ENCODE measurements around the gene EXOSC10.

DNA sequence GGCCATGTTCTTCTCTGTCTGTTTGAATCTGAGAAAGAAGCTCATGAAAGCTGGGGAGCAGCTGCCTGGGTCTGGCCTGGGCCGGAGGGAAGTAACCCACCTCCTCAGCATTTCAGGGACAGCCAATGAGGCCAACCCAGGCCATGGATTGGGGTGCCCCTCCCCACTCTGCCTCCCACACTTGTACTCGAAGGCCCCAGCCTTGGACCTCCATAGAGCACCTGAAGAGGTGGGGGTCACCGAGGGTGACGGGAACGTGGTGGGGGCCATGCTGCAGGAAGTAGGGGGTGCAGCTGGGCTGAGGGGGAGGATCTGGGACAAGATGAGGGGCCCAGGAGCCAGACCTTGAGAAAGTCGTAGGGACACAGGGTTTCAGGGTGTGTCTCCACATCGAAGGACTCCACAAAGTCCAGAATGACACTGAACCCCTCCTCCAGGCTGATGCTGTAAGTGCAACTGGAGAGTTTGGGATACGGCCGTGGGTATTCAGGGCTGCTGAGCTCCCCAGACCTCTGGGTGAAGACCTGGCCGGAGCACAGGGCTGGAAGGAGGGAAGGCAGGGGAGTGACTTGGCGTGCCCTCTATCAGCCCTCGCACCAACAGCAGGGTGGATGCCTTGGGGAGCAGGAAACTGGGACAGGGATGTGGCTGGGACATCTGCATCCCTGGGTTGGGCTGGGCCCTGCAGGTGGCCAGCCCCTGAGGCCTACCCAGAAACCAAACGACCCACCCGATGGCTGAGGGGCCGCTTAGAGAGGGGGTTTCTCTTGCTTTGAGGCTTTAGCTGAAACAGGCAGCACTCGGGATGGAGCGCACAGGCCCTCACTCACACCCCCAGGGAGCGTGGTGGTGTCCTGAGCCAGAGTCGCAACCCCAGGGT lies 56.4 kb downstream of the EXOSC10 start:
- TF ChIP-seq POLR2A (IDR thresholded peaks at IDR 0.05): no peak
- TF ChIP-seq, protein P1, sequence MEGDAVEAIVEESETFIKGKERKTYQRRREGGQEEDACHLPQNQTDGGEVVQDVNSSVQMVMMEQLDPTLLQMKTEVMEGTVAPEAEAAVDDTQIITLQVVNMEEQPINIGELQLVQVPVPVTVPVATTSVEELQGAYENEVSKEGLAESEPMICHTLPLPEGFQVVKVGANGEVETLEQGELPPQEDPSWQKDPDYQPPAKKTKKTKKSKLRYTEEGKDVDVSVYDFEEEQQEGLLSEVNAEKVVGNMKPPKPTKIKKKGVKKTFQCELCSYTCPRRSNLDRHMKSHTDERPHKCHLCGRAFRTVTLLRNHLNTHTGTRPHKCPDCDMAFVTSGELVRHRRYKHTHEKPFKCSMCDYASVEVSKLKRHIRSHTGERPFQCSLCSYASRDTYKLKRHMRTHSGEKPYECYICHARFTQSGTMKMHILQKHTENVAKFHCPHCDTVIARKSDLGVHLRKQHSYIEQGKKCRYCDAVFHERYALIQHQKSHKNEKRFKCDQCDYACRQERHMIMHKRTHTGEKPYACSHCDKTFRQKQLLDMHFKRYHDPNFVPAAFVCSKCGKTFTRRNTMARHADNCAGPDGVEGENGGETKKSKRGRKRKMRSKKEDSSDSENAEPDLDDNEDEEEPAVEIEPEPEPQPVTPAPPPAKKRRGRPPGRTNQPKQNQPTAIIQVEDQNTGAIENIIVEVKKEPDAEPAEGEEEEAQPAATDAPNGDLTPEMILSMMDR (IDR thresholded peaks at IDR 0.05): no peak

All from uterus (tissue), 2 donors.